ENCODE data around the gene ARHGEF17. TPM values are rescaled to one million over a fixed set of nuclear protein-coding genes. Genes with fewer than 3 reads are reported as not detected.

Gene ARHGEF17
- total RNA-seq, 1 donor from 2014 or later: 77.0 TPM

- H3K4me1 Mint-ChIP-seq (ENCODE audit: low read depth): no peaks in the 10 kb centered on the region
- DNase-seq (ENCODE audit: low spot score, unreplicated experiment): no peak
Observed at GRCh38 chr11:73398721-73399120, 90.6 kb downstream of the ARHGEF17 start.

GRCh38 chr11:73399159-73399590 lies 91.1 kb downstream of the ARHGEF17 start:
- no peaks in the 10 kb centered on the region for H3K9me3 Mint-ChIP-seq (ENCODE audit: low read depth)
- DNase-seq (ENCODE audit: low spot score, unreplicated experiment): no peak
- peaks cover 2% of the 10 kb centered on the region for H3K36me3 Mint-ChIP-seq (ENCODE audit: insufficient read depth)
- no peaks in the 10 kb centered on the region for H3K4me1 Mint-ChIP-seq (ENCODE audit: low read depth)
- no peaks in the 10 kb centered on the region for H3K27me3 Mint-ChIP-seq
- no peak for TF ChIP-seq CTCF (IDR thresholded peaks at IDR 0.05; ENCODE audit: unreplicated experiment)
- no peak overlapping the region for H3K4me3 Mint-ChIP-seq (ENCODE audit: low read depth)
- peak overlapping the region; percentile 67 for H3K27ac Mint-ChIP-seq

More at GRCh38 chr11:73398721-73399120, 90.6 kb downstream of the ARHGEF17 start:
- Mint-ChIP-seq H3K4me3 (ENCODE audit: low read depth) (no peak overlapping the region), H3K9me3 (ENCODE audit: low read depth) (no peaks in the 10 kb centered on the region), H3K36me3 (ENCODE audit: insufficient read depth) (peaks cover 2% of the 10 kb centered on the region), H3K27me3 (no peaks in the 10 kb centered on the region), H3K27ac (no peak overlapping the region)
- no peak for TF ChIP-seq CTCF (IDR thresholded peaks at IDR 0.05; ENCODE audit: unreplicated experiment)

GRCh38 chr11:73399636-73400035 lies 91.6 kb downstream of the ARHGEF17 start:
- DNase-seq (ENCODE audit: low spot score, unreplicated experiment): no peak
- Mint-ChIP-seq H3K27me3 (no peaks in the 10 kb centered on the region), H3K4me3 (ENCODE audit: low read depth) (no peak overlapping the region), H3K9me3 (ENCODE audit: low read depth) (no peaks in the 10 kb centered on the region), H3K36me3 (ENCODE audit: insufficient read depth) (peaks cover 2% of the 10 kb centered on the region), H3K4me1 (ENCODE audit: low read depth) (no peaks in the 10 kb centered on the region), H3K27ac (peak overlapping the region; percentile 67)
- TF ChIP-seq CTCF (IDR thresholded peaks at IDR 0.05; ENCODE audit: unreplicated experiment): no peak

- Mint-ChIP-seq H3K27me3 (no peaks in the 10 kb centered on the region), H3K9me3 (ENCODE audit: low read depth) (no peaks in the 10 kb centered on the region), H3K4me3 (ENCODE audit: low read depth) (no peak overlapping the region), H3K27ac (peak overlapping the region; percentile 64), H3K4me1 (ENCODE audit: low read depth) (no peaks in the 10 kb centered on the region), H3K36me3 (ENCODE audit: insufficient read depth) (peaks cover 2% of the 10 kb centered on the region)
- DNase-seq (ENCODE audit: low spot score, unreplicated experiment): no peak
- no peak for TF ChIP-seq CTCF (IDR thresholded peaks at IDR 0.05; ENCODE audit: unreplicated experiment)
Observed at GRCh38 chr11:73400293-73400692, 92.2 kb downstream of the ARHGEF17 start.

GRCh38 chr11:73401217-73401923 lies 93.3 kb downstream of the ARHGEF17 start:
- Mint-ChIP-seq H3K36me3 (ENCODE audit: insufficient read depth) (peaks cover 2% of the 10 kb centered on the region), H3K27me3 (no peaks in the 10 kb centered on the region), H3K4me1 (ENCODE audit: low read depth) (no peaks in the 10 kb centered on the region), H3K27ac (no peak overlapping the region), H3K4me3 (ENCODE audit: low read depth) (no peak overlapping the region), H3K9me3 (ENCODE audit: low read depth) (no peaks in the 10 kb centered on the region)
- TF ChIP-seq CTCF (IDR thresholded peaks at IDR 0.05; ENCODE audit: unreplicated experiment): no peak
- no peak for DNase-seq (ENCODE audit: low spot score, unreplicated experiment)

Measured in progenitor cell of endocrine pancreas (in vitro differentiated cells).